Pulmonary artery endothelial cell (primary cell): Measurements from ENCODE around the gene BDKRB2. TPM values are rescaled to one million over a fixed set of nuclear protein-coding genes. Genes with fewer than 3 reads are reported as not detected.
A peak's percentile ranks its signal among the peaks of the same experiment; 100 is the strongest.

Experiments
- DNase-seq: peaks from one replicate; pipeline ENCODE4 v3.0.0-alpha.2; 2011; ENCODE audit warnings: low read depth, low spot score
- total RNA-seq: library from RNA; depleted of rRNA; stranded (reverse); fragments of >200 nt; gene quantifications from 2 replicates; pipeline ENCODE4 v1.2.3, GENCODE V29; 2014

The BDKRB2 gene
- total RNA-seq, 1 donor from 2014 or later: not detected

- DNase-seq: no peak
These were observed 66.2 kb downstream of the BDKRB2 start for GRCh38 chr14:96270565-96271420.

DNA sequence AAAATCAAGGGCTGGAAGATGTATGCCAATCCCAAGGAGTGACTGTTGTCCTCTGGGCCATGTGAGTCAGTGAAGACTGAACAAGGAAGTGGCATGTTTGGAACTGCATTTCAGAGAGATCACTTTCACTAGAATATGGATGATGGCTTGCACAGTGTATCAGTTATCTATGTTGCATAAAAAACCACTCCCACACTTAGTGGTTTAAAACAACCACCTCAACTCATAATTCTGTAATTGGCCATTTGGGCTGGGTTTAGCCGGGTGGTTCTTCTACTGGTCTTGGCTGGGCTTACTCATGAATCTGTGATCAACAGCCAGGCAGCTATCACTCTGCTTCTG, 66.8 kb downstream of the BDKRB2 start:
- DNase-seq: no peak

GRCh38 chr14:96272777-96273473, 68.3 kb downstream of the BDKRB2 start:
- DNase-seq: no peak

- no peak for DNase-seq
These were observed 69.0 kb downstream of the BDKRB2 start for GRCh38 chr14:96273629-96274028.

DNA sequence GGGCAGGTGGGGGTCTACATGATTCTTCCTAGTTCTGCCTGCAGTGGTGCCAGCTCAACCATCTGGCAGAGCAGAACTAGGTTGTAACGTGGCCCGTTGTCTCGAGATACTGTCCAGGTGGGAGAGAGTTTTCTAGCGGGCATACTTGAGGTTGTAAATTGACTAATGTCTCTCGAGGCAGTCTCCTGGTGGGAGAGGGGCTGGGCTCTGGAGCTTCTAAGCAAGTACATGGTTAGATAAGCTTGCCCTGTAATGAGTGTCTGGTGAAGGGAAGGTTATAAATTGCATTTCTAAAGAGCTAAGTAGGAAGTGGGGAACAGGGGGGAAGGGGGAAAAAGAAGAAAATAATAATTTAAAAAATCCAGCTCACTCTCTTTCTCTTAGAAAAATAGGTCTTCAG, 69.5 kb downstream of the BDKRB2 start:
- DNase-seq: no peak

- DNase-seq: no peak
These were observed 69.9 kb downstream of the BDKRB2 start for GRCh38 chr14:96274543-96274942.

GRCh38 chr14:96275177-96276112, 70.8 kb downstream of the BDKRB2 start:
- peak; percentile 3 for DNase-seq

DNA sequence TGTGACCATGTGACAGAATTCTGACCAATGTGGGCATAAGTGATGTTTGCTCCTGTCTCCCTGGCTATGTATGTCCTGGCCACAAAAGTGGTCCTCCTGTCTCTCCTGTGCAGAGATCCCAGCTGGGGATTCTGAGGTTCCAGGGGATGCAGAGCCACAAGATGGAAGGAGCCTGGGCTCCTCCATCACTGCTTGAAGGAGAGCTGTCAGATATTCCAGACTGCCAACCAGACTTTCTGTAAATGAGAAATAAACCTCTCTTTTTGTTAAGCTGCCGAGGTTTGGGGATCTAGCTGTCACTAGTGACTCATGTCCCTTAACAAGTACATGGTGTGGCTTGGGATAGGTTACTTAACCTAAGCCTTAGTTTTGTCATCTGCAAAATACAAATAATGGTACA, 73.3 kb downstream of the BDKRB2 start:
- no peak for DNase-seq

DNA sequence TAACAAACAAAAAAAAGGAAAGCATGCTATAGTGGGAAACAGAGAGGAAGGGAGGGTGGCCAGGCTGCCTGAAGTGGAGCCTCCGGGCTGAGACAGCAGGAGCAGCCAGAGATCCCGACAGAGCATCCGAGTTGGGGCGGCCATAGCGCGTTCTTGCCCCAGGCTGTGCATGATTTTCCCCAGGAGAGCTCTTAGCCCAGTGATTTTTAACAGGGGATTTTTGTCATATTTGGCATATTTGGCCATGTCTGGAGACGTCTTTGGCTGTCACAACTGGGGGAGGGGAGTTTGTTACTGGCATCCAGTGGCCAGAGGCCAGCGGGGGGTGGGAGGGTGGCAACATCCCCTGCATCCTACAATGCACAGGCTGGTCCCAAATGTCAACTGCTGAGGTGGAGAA, 74.9 kb downstream of the BDKRB2 start:
- no peak for DNase-seq

GRCh38 chr14:96280104-96280503, 75.5 kb downstream of the BDKRB2 start:
- no peak for DNase-seq

DNA sequence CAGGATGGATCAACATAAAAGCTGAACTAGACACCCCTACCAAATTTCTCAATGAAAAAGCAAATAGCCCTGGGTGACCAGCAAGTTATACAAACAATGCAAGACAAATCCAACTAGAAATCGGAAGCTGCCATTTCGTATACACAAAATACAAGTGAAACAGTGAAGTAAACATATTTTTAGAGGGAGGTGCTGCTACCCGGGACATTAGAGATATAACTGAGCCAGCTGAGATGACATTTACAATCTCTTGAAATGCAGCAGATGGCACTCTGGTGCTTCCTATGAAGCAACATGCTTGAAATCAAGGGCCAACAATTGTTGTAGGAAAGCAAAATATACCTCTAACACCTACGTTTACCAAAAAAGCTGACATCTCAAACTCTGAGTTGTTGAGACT, 76.8 kb downstream of the BDKRB2 start:
- DNase-seq: no peak

DNA sequence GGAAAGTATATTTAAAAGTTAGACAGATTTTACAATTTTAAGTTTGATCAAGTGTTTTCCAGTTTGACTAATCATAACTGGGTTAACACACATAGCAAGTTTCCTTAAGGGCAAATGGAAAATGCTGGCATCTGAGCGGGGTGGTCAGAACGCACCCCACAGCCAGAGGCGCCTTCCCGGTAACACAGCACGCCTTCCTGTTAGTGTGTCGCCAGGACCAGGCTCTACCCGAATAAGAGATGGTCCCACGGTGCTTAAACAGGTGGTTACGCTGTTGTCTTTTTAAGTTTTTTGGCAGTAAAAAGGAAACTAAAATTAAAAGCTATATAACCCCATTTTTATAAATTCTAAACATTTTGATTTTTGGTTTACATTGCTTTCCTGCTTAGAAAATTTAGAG, 79.4 kb downstream of the BDKRB2 start:
- DNase-seq: no peak

DNA sequence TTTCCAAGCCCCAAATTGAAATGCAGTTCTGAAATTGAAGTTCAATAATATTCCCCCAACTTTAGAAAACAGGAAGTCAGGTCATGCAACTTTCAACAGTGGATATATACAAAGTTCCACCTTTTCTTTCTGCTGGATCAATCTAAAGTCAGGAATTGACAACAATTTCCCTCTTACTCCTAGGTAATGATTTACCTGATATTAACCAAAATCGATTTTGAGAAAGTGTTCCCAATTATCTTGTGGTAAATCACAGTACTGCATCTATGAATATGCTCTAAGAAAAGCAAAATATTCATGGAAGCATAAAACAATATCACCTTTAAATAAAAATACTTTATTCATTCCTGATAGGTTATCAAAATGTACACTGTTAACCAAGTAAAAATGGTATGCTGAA, 79.8 kb downstream of the BDKRB2 start:
- no peak for DNase-seq

GRCh38 chr14:96285667-96286066, 81.0 kb downstream of the BDKRB2 start:
- DNase-seq: no peak

- DNase-seq: no peak
These were observed 81.6 kb downstream of the BDKRB2 start for GRCh38 chr14:96286251-96286650.

- no peak for DNase-seq
These were observed 83.2 kb downstream of the BDKRB2 start for GRCh38 chr14:96287856-96288255.

Other genes starting within 250 kb of the BDKRB2 start
- 1.3 and 2.6 TPM in 2 replicates for gene C14orf132, start 165.5 kb upstream of the BDKRB2 start, total RNA-seq
- gene BDKRB1, start 51.4 kb downstream of the BDKRB2 start, total RNA-seq: not detected in 2 replicates
- 16.0 and 18.9 TPM in 2 replicates for gene ATG2B, start 158.5 kb downstream of the BDKRB2 start, total RNA-seq
- 26.6 and 49.0 TPM in 2 replicates for gene GSKIP, start 158.7 kb downstream of the BDKRB2 start, total RNA-seq
- 0.42 and 0.92 TPM in 2 replicates for gene AK7, start 187.3 kb downstream of the BDKRB2 start, total RNA-seq